Measurements from ENCODE around the gene ENC1. TPM values are rescaled to one million over a fixed set of nuclear protein-coding genes. Genes with fewer than 3 reads are reported as not detected.
"Not testable (repeated sequence)": the region's sequence is repeated elsewhere in the genome, so short reads cannot be mapped to it uniquely, and the experiment has no call there.

The ENC1 gene
- total RNA-seq (2014; rRNA removed; shearing (Covaris generic)): 31.3 and 34.0 TPM in 2 replicates

GRCh38 chr5:74640450-74640953, at the start of gene ENC1:
TSS of gene ENC1 (minus strand) at chr5:74640728. CDS start at chr5:74636485, 4,243 bp downstream.
- Histone ChIP-seq H3K4me3 (peak within 1 kb of the TSS; percentile 91), H3K27ac (peak within 1 kb of the TSS; percentile 91)
- DNase-seq (ENCODE audit: low read depth in 1 of 2, low spot score in 2 of 2): peak; percentile 88 to 90

GRCh38 chr5:74686962-74687751, 46.6 kb upstream of the ENC1 start:
- Histone ChIP-seq H3K4me1 (replicated peaks) (peaks cover 36% of the 10 kb centered on the region), H3K36me3 (peaks cover 40% of the 10 kb centered on the region), H3K27ac (peak overlapping the region; percentile 34), H3K9me3 (replicated peaks) (no peaks in the 10 kb centered on the region), H3K4me3 (no peak overlapping the region), H3K27me3 (replicated peaks) (no peaks in the 10 kb centered on the region)
- DNase-seq (ENCODE audit: low read depth in 1 of 2, low spot score in 2 of 2): peak in 1 of 2 experiments; percentile 27

More at GRCh38 chr5:74640450-74640953, at the start of gene ENC1:
- Histone ChIP-seq H3K4me1 (replicated peaks) (peaks cover 53% of the 10 kb centered on the region), H3K27me3 (replicated peaks) (no peaks in the 10 kb centered on the region), H3K9me3 (replicated peaks) (no peaks in the 10 kb centered on the region), H3K36me3 (peaks cover 21% of the 10 kb centered on the region)

GRCh38 chr5:74685979-74686631, 45.6 kb upstream of the ENC1 start:
- peak overlapping the region; percentile 80 for H3K4me3 ChIP-seq
- H3K27me3 ChIP-seq (replicated peaks): no peaks in the 10 kb centered on the region
- H3K9me3 ChIP-seq (replicated peaks): no peaks in the 10 kb centered on the region
- DNase-seq (ENCODE audit: low read depth in 1 of 2, low spot score in 2 of 2): no peak
- peaks cover 29% of the 10 kb centered on the region for H3K36me3 ChIP-seq
- peak overlapping the region; percentile 69 for H3K27ac ChIP-seq
- H3K4me1 ChIP-seq (replicated peaks): peaks cover 36% of the 10 kb centered on the region

GRCh38 chr5:74684900-74685851, 44.6 kb upstream of the ENC1 start, which contains the start of gene HEXB:
TSS of gene HEXB (plus strand) at chr5:74685233. CDS start at chr5:74685261, 28 bp downstream.
- H3K36me3 ChIP-seq: peaks cover 21% of the 10 kb centered on the region
- peak within 1 kb of the TSS; percentile 80 for H3K4me3 ChIP-seq
- H3K27ac ChIP-seq: peak within 1 kb of the TSS; percentile 69
- no peaks in the 10 kb centered on the region for H3K27me3 ChIP-seq (replicated peaks)
- H3K9me3 ChIP-seq (replicated peaks): no peaks in the 10 kb centered on the region
- DNase-seq (ENCODE audit: low read depth in 1 of 2, low spot score in 2 of 2): peak; percentile 83 to 91
- peaks cover 36% of the 10 kb centered on the region for H3K4me1 ChIP-seq (replicated peaks)

- DNase-seq (ENCODE audit: low read depth in 1 of 2, low spot score in 2 of 2): peak in 1 of 2 experiments; percentile 23
- Histone ChIP-seq H3K27ac (no peak overlapping the region), H3K36me3 (no peaks in the 10 kb centered on the region), H3K9me3 (replicated peaks) (no peaks in the 10 kb centered on the region), H3K4me1 (replicated peaks) (peaks cover 25% of the 10 kb centered on the region), H3K4me3 (no peak overlapping the region), H3K27me3 (replicated peaks) (no peaks in the 10 kb centered on the region)
Observed at GRCh38 chr5:74679966-74680365, 39.4 kb upstream of the ENC1 start.

- H3K4me3 ChIP-seq; DNase-seq (ENCODE audit: low read depth in 1 of 2, low spot score in 2 of 2); H3K36me3 ChIP-seq; H3K27ac ChIP-seq; H3K27me3 ChIP-seq (replicated peaks); H3K9me3 ChIP-seq (replicated peaks): not testable (repeated sequence)
- H3K4me1 ChIP-seq (replicated peaks): peaks cover 21% of the 10 kb centered on the region
Observed at GRCh38 chr5:74679300-74679699, 38.8 kb upstream of the ENC1 start.

- not testable (repeated sequence) for DNase-seq (ENCODE audit: low read depth in 1 of 2, low spot score in 2 of 2); H3K27ac ChIP-seq; H3K9me3 ChIP-seq (replicated peaks); H3K4me3 ChIP-seq; H3K27me3 ChIP-seq (replicated peaks); H3K36me3 ChIP-seq
- H3K4me1 ChIP-seq (replicated peaks): peaks cover 24% of the 10 kb centered on the region
Observed at GRCh38 chr5:74678123-74678522, 37.6 kb upstream of the ENC1 start.

GRCh38 chr5:74676466-74676865, 35.9 kb upstream of the ENC1 start:
- Histone ChIP-seq H3K27ac (peak overlapping the region; percentile 76), H3K4me1 (replicated peaks) (peaks cover 19% of the 10 kb centered on the region)
- not testable (repeated sequence) for DNase-seq (ENCODE audit: low read depth in 1 of 2, low spot score in 2 of 2); H3K9me3 ChIP-seq (replicated peaks); H3K36me3 ChIP-seq; H3K27me3 ChIP-seq (replicated peaks); H3K4me3 ChIP-seq

- H3K27me3 ChIP-seq (replicated peaks): no peaks in the 10 kb centered on the region
- no peaks in the 10 kb centered on the region for H3K9me3 ChIP-seq (replicated peaks)
- peaks cover 23% of the 10 kb centered on the region for H3K4me1 ChIP-seq (replicated peaks)
- DNase-seq (ENCODE audit: low read depth in 1 of 2, low spot score in 2 of 2): peak in 1 of 2 experiments; percentile 35
- H3K36me3 ChIP-seq: no peaks in the 10 kb centered on the region
- no peak overlapping the region for H3K4me3 ChIP-seq
- H3K27ac ChIP-seq: no peak overlapping the region
Observed at GRCh38 chr5:74673011-74673790, 32.7 kb upstream of the ENC1 start.

- H3K4me1 ChIP-seq (replicated peaks): peaks cover 18% of the 10 kb centered on the region
- H3K4me3 ChIP-seq: no peak overlapping the region
- H3K9me3 ChIP-seq (replicated peaks): no peaks in the 10 kb centered on the region
- no peak overlapping the region for H3K27ac ChIP-seq
- H3K36me3 ChIP-seq: no peaks in the 10 kb centered on the region
- no peaks in the 10 kb centered on the region for H3K27me3 ChIP-seq (replicated peaks)
- no peak for DNase-seq (ENCODE audit: low read depth in 1 of 2, low spot score in 2 of 2)
Observed at GRCh38 chr5:74672215-74672877, 31.8 kb upstream of the ENC1 start.

- no peak overlapping the region for H3K4me3 ChIP-seq
- no peak overlapping the region for H3K27ac ChIP-seq
- no peaks in the 10 kb centered on the region for H3K36me3 ChIP-seq
- H3K4me1 ChIP-seq (replicated peaks): peaks cover 9% of the 10 kb centered on the region; the same call in 1 of the 2 replicates
- DNase-seq (ENCODE audit: low read depth in 1 of 2, low spot score in 2 of 2): no peak
- no peaks in the 10 kb centered on the region for H3K9me3 ChIP-seq (replicated peaks)
- no peaks in the 10 kb centered on the region for H3K27me3 ChIP-seq (replicated peaks)
Observed at GRCh38 chr5:74670396-74671038, 30.0 kb upstream of the ENC1 start.

- DNase-seq (ENCODE audit: low read depth in 1 of 2, low spot score in 2 of 2): no peak
- peaks cover 9% of the 10 kb centered on the region; the same call in 1 of the 2 replicates for H3K4me1 ChIP-seq (replicated peaks)
Observed at GRCh38 chr5:74669821-74670220, 29.3 kb upstream of the ENC1 start.

More at GRCh38 chr5:74669821-74670220, 29.3 kb upstream of the ENC1 start:
- Histone ChIP-seq H3K27me3 (replicated peaks) (no peaks in the 10 kb centered on the region), H3K27ac (no peak overlapping the region), H3K9me3 (replicated peaks) (no peaks in the 10 kb centered on the region), H3K4me3 (no peak overlapping the region), H3K36me3 (no peaks in the 10 kb centered on the region)
